ENCODE measurements around the gene PTPRG. TPM values are rescaled to one million over a fixed set of nuclear protein-coding genes. Genes with fewer than 3 reads are reported as not detected.

Gene PTPRG
- total and polyA plus RNA-seq, 2 experiments from 2014 or later = 24.4 to 131 TPM

- no peak for TF ChIP-seq REST (IDR thresholded peaks at IDR 0.05; ENCODE audit: unreplicated experiment)
- TF ChIP-seq JUNB (IDR thresholded peaks at IDR 0.05; ENCODE audit: unreplicated experiment) = no peak
- TF ChIP-seq NANOG (IDR thresholded peaks at IDR 0.05; ENCODE audit: borderline replicate concordance) = no peak
- no peak for TF ChIP-seq EZH2phosphoT487 (IDR thresholded peaks at IDR 0.05; ENCODE audit: unreplicated experiment)
Observed at GRCh38 chr3:62052331-62052730, 491.0 kb downstream of the PTPRG start (continued).

DNA sequence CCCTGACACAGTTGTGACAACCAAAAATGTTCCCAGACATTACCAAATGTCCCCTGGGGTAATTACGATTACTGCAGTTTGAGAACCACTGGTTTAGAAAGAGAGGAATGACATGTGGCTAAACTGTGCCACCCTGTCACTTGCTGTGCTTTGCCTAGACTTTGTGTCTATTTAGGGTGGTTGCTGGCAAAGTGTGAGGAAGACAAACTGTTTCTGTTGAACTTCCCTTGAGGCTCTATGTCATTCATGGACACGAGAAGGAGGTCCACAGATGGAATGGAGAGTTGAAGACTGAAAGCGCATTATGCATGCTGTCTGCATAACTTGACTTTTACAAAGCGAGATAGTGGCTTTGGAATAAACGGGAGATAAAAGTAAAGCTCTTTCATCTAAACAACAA is 495.3 kb downstream of the PTPRG start:
- peaks cover 4% of the 10 kb centered on the region; the same call in 1 of the 2 replicates for H4K20me1 ChIP-seq (replicated peaks; ENCODE audit: insufficient read depth)
- no peak overlapping the region for H2AFZ ChIP-seq
- Mint-ChIP-seq H3K27ac (no peak overlapping the region), H3K9me3 (no peaks in the 10 kb centered on the region; the same call in 2 of the 3 replicates), H3K4me1 (peaks cover 14% of the 10 kb centered on the region), H3K4me3 (no peak overlapping the region), H3K36me3 (ENCODE audit: low read depth) (no peaks in the 10 kb centered on the region), H3K27me3 (ENCODE audit: insufficient read depth, low read depth, poor library complexity) (peaks cover 2% of the 10 kb centered on the region)
- H3K9me2 ChIP-seq (ENCODE audit: insufficient read depth) = no peaks in the 10 kb centered on the region
- H3K4me2 ChIP-seq = no peak overlapping the region
- 0 out of 2 replicates have a peak, but pooled peaks cover 4% of the 10 kb centered on the region for H3F3A ChIP-seq (replicated peaks; ENCODE audit: low read depth)
- DNase-seq (ENCODE audit: low spot score) (no peak), ATAC-seq (no peak)
- peaks cover 31% of the 10 kb centered on the region for H3K79me2 ChIP-seq (replicated peaks; ENCODE audit: insufficient read depth)
- no peak overlapping the region for H3K27ac ChIP-seq (ENCODE audit: low read depth)
- H3K4me3 ChIP-seq = no peak overlapping the region
- no peaks in the 10 kb centered on the region; the same call in 1 of the 2 replicates for H3K4me1 ChIP-seq (ENCODE audit: insufficient read depth)
- H3K36me3 ChIP-seq (ENCODE audit: insufficient read depth) = no peaks in the 10 kb centered on the region
- no peaks in the 10 kb centered on the region for H3K27me3 ChIP-seq (ENCODE audit: insufficient read depth)
- TF ChIP-seq STAT1 (IDR thresholded peaks at IDR 0.05; ENCODE audit: unreplicated experiment) (no peak), CTCF (conservative IDR thresholded peaks at IDR 0.05; ENCODE audit: low read depth in 2 of 2) (no peak), EZH2 (IDR thresholded peaks at IDR 0.05; ENCODE audit: low read depth, unreplicated experiment) (no peak), REST (IDR thresholded peaks at IDR 0.05; ENCODE audit: unreplicated experiment) (no peak), NANOG (IDR thresholded peaks at IDR 0.05; ENCODE audit: borderline replicate concordance) (no peak), JUNB (IDR thresholded peaks at IDR 0.05; ENCODE audit: unreplicated experiment) (no peak), POLR2AphosphoS5 (IDR thresholded peaks at IDR 0.05; ENCODE audit: low read depth) (no peak), ZNF114 (CRISPR knock-in tag; IDR thresholded peaks at IDR 0.05) (no peak), CREB1 (CRISPR knock-in tag; IDR thresholded peaks at IDR 0.05; ENCODE audit: low read depth) (no peak)
- TF ChIP-seq, protein P1, sequence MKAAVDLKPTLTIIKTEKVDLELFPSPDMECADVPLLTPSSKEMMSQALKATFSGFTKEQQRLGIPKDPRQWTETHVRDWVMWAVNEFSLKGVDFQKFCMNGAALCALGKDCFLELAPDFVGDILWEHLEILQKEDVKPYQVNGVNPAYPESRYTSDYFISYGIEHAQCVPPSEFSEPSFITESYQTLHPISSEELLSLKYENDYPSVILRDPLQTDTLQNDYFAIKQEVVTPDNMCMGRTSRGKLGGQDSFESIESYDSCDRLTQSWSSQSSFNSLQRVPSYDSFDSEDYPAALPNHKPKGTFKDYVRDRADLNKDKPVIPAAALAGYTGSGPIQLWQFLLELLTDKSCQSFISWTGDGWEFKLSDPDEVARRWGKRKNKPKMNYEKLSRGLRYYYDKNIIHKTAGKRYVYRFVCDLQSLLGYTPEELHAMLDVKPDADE (IDR thresholded peaks at IDR 0.05) = no peak

Data from GM23338 (cell line).